Stimulated activated CD4-positive, alpha-beta T cell treated with anti-CD3 and anti-CD28 coated beads, TNF-alpha, amount 100 ng/mL, for 4 hours (primary cell): ENCODE results near the gene BAIAP2.
"Not testable (repeated sequence)": the region's sequence is repeated elsewhere in the genome, so short reads cannot be mapped to it uniquely, and the experiment has no call there.

Experiments
- DNase-seq, 3 experiments: peaks; one replicate each; pipeline ENCODE4 v3.0.0-alpha.2; 2020; ENCODE audit warnings: low read depth in 3 of 3

The BAIAP2 gene

GRCh38 chr17:81138500-81138899 lies 103.5 kb downstream of the BAIAP2 start:
- DNase-seq = no peak

GRCh38 chr17:81139428-81139827 lies 104.5 kb downstream of the BAIAP2 start:
- no peak for DNase-seq

- DNase-seq = no peak
Observed at GRCh38 chr17:81140018-81140417, 105.1 kb downstream of the BAIAP2 start.

- no peak for DNase-seq
Observed at GRCh38 chr17:81140695-81141094, 105.7 kb downstream of the BAIAP2 start.

- DNase-seq = peak; percentile 29 to 49 (median 32)
Observed at GRCh38 chr17:81142301-81143199, 107.6 kb downstream of the BAIAP2 start.

GRCh38 chr17:81143200-81143527 lies 108.2 kb downstream of the BAIAP2 start:
- no peak for DNase-seq

- no peak for DNase-seq
Observed at GRCh38 chr17:81143717-81144422, 108.9 kb downstream of the BAIAP2 start.

GRCh38 chr17:81144423-81144781 lies 109.5 kb downstream of the BAIAP2 start:
- no peak for DNase-seq

GRCh38 chr17:81146208-81146607 lies 111.3 kb downstream of the BAIAP2 start:
- DNase-seq = not testable (repeated sequence)

- no peak for DNase-seq
Observed at GRCh38 chr17:81147701-81148100, 112.8 kb downstream of the BAIAP2 start.

- no peak for DNase-seq
Observed at GRCh38 chr17:81148571-81148970, 113.6 kb downstream of the BAIAP2 start.

- DNase-seq = no peak
Observed at GRCh38 chr17:81148986-81149533, 114.1 kb downstream of the BAIAP2 start.

GRCh38 chr17:81150377-81151077 lies 115.6 kb downstream of the BAIAP2 start:
- DNase-seq = no peak

GRCh38 chr17:81151278-81151677 lies 116.3 kb downstream of the BAIAP2 start:
- no peak for DNase-seq

- DNase-seq = no peak
Observed at GRCh38 chr17:81152288-81152828, 117.4 kb downstream of the BAIAP2 start.

- no peak for DNase-seq
Observed at GRCh38 chr17:81153340-81153803, 118.4 kb downstream of the BAIAP2 start.

GRCh38 chr17:81154016-81154415 lies 119.1 kb downstream of the BAIAP2 start:
- DNase-seq = not testable (repeated sequence)

GRCh38 chr17:81154961-81155360 lies 120.0 kb downstream of the BAIAP2 start:
- no peak for DNase-seq

GRCh38 chr17:81156866-81157805 lies 122.2 kb downstream of the BAIAP2 start:
- DNase-seq = no peak

- no peak for DNase-seq
Observed at GRCh38 chr17:81157848-81158687, 123.1 kb downstream of the BAIAP2 start.
